Parathyroid adenoma (tissue), 2 donors: ENCODE measurements around the gene ADH1B.

ENCODE experiments used
- H2AFZ ChIP-seq: fragments of 300-600 bp; sonication (generic); one replicate; pipeline ENCODE4 v1.7.0; 2017; ENCODE audit warnings: antibody characterized with exemption, mild to moderate bottlenecking
- H3K27ac ChIP-seq: fragments of 300-600 bp; sonication (generic); one replicate; pipeline ENCODE4 v1.7.0; 2017
- H3K27me3 ChIP-seq: fragments of 300-600 bp; sonication (generic); one replicate; pipeline ENCODE4 v1.7.0; 2017; ENCODE audit warnings: low read length; ENCODE audit not compliant: control insufficient read depth, insufficient read depth
- H3K36me3 ChIP-seq: fragments of 300-600 bp; sonication (generic); one replicate; pipeline ENCODE4 v1.7.0; 2017; ENCODE audit warnings: low read length; ENCODE audit not compliant: control insufficient read depth, insufficient read depth
- H3K4me1 ChIP-seq: fragments of 300-600 bp; sonication (generic); one replicate; pipeline ENCODE4 v1.7.0; 2017; ENCODE audit warnings: control low read depth
- H3K4me2 ChIP-seq: fragments of 300-600 bp; sonication (generic); one replicate; pipeline ENCODE4 v1.7.0; 2017; ENCODE audit warnings: low read length
- H3K4me3 ChIP-seq: fragments of 300-600 bp; sonication (generic); one replicate; pipeline ENCODE4 v1.7.0; 2017; ENCODE audit warnings: low read depth, low read length
- H3K79me2 ChIP-seq: fragments of 300-600 bp; sonication (generic); one replicate; pipeline ENCODE4 v1.7.0; 2017; ENCODE audit warnings: control low read depth
- H3K9ac ChIP-seq: fragments of 300-600 bp; sonication (generic); one replicate; pipeline ENCODE4 v1.7.0; 2017; ENCODE audit warnings: mild to moderate bottlenecking
- H3K9me3 ChIP-seq: fragments of 300-600 bp; sonication (generic); one replicate; pipeline ENCODE4 v1.7.0; 2017; ENCODE audit warnings: low read length; ENCODE audit not compliant: control insufficient read depth
- TF ChIP-seq, protein P1 (sequence below): fragments of 300-600 bp; sonication (generic); IDR thresholded peaks from one replicate; pipeline ENCODE4 v1.7.0; 2017; ENCODE audit warnings: antibody characterized with exemption, mild to moderate bottlenecking
- donor health status: primary hyperparathyroidism.

ADH1B gene

GRCh38 chr4:99315839-99316238 lies 5.4 kb downstream of the ADH1B start:
- H3K4me1 ChIP-seq: no peaks in the 10 kb centered on the region
- H3K27me3 ChIP-seq: no peaks in the 10 kb centered on the region
- TF ChIP-seq, protein P1, sequence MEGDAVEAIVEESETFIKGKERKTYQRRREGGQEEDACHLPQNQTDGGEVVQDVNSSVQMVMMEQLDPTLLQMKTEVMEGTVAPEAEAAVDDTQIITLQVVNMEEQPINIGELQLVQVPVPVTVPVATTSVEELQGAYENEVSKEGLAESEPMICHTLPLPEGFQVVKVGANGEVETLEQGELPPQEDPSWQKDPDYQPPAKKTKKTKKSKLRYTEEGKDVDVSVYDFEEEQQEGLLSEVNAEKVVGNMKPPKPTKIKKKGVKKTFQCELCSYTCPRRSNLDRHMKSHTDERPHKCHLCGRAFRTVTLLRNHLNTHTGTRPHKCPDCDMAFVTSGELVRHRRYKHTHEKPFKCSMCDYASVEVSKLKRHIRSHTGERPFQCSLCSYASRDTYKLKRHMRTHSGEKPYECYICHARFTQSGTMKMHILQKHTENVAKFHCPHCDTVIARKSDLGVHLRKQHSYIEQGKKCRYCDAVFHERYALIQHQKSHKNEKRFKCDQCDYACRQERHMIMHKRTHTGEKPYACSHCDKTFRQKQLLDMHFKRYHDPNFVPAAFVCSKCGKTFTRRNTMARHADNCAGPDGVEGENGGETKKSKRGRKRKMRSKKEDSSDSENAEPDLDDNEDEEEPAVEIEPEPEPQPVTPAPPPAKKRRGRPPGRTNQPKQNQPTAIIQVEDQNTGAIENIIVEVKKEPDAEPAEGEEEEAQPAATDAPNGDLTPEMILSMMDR: no peak
- no peak overlapping the region for H2AFZ ChIP-seq
- no peaks in the 10 kb centered on the region for H3K36me3 ChIP-seq
- H3K27ac ChIP-seq: no peak overlapping the region
- no peaks in the 10 kb centered on the region for H3K79me2 ChIP-seq
- H3K4me3 ChIP-seq: no peak overlapping the region
- no peak overlapping the region for H3K9ac ChIP-seq
- no peaks in the 10 kb centered on the region for H3K9me3 ChIP-seq
- no peak overlapping the region for H3K4me2 ChIP-seq

DNA sequence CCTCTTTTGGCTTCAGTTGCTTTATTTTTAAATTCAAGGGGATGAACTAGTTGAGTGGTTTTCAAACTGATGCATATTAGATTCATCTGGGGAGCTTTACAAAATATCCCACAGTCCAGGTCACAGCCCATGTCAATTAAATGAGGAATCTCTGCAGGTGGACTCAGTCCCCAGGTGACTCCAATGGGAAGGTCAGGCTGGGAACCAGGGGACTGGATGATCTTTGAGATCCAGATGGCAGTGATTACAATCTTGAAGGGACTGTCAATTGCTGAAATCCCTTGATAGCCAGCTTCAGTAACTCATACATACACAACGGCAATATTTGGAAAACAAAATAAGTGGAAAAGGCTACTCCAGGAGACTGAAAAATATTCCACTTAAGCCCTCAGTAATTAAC lies 7.0 kb downstream of the ADH1B start:
- Histone ChIP-seq H3K4me2 (no peak overlapping the region), H3K27ac (no peak overlapping the region), H3K36me3 (no peaks in the 10 kb centered on the region), H3K9ac (no peak overlapping the region), H3K4me1 (no peaks in the 10 kb centered on the region), H3K9me3 (no peaks in the 10 kb centered on the region), H3K79me2 (no peaks in the 10 kb centered on the region), H3K4me3 (no peak overlapping the region), H3K27me3 (no peaks in the 10 kb centered on the region), H2AFZ (no peak overlapping the region)
- TF ChIP-seq, protein P1: no peak

DNA sequence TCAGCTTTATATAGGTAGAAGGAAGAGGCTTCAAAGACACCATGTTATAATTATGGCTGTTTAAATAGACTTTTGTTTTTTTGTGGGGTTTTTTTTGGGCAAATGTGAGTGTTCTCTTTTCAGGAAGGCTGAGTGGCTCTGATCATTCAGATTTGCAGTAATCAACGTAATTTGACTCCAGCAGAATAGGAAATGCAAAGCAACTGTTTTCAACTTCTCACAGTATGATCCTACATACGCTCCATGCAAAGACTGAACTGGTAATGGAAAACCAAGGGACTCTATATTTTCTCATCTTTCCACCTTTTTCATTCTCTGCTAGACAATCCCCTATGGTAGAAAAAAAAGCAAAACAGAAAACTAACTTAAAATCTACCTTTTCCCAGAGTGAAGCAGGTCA lies 10.8 kb downstream of the ADH1B start:
- Histone ChIP-seq H3K36me3 (no peaks in the 10 kb centered on the region), H3K27ac (no peak overlapping the region), H3K79me2 (no peaks in the 10 kb centered on the region), H3K9ac (no peak overlapping the region), H3K4me3 (no peak overlapping the region), H3K27me3 (no peaks in the 10 kb centered on the region), H2AFZ (no peak overlapping the region), H3K4me1 (no peaks in the 10 kb centered on the region), H3K9me3 (no peaks in the 10 kb centered on the region), H3K4me2 (no peak overlapping the region)
- TF ChIP-seq, protein P1: no peak

- Histone ChIP-seq H3K79me2 (no peaks in the 10 kb centered on the region), H3K9me3 (no peaks in the 10 kb centered on the region), H3K4me1 (no peaks in the 10 kb centered on the region), H2AFZ (no peak overlapping the region), H3K27ac (no peak overlapping the region), H3K9ac (no peak overlapping the region), H3K36me3 (no peaks in the 10 kb centered on the region), H3K27me3 (no peaks in the 10 kb centered on the region), H3K4me2 (no peak overlapping the region), H3K4me3 (no peak overlapping the region)
- TF ChIP-seq, protein P1: no peak
These were observed 15.4 kb downstream of the ADH1B start for GRCh38 chr4:99305638-99306400.
